ENCODE measurements around the gene LACTBL1.

DNA sequence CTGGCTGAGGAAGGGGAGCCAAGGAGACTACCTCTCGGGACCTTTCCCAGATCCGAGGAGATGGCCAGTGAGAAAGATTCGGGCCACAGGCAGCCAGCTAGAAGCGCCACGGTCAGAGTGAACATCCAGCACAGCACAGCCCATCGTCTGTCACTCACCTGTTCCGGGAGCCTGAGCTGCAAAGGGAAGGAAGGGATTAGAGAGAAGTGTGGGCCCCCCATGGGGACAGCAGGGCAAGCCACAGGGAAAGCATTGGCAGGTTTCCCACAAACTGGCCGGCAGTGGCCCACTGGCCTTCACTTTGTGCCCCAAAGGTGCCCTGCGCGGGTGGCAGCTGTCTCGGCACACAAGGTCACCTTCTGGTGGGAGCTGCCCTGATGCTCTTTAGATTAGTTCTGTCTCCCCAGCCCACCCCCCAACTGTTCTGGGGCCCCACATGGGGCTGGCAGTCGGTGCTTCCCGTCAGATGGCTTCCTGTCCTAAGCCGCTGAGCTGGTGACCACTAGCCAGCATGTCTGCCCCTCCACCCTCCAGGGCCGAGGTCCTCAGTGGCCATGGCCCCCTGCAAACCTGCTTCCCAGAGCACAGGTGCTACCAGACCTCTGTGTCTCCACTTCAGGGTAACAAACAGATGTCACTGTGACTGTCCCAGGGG, 56.7 kb downstream of the LACTBL1 start:
- TF ChIP-seq EP300 (IDR thresholded peaks at IDR 0.05), result no peak
- no peak for TF ChIP-seq POLR2AphosphoS5 (IDR thresholded peaks at IDR 0.05)
- no peak for TF ChIP-seq POLR2A (IDR thresholded peaks at IDR 0.05)
